ENCODE results near the gene DNPH1. TPM values are rescaled to one million over a fixed set of nuclear protein-coding genes. Genes with fewer than 3 reads are reported as not detected.

DNPH1 gene
- total and polyA plus RNA-seq, 10 of the 15 experiments (the other 5 are each of a cell fraction or from before 2014, with no cell fraction given), result 7.0 to 136 (median 67.7) TPM

- Histone ChIP-seq H3K36me3 (ENCODE audit: control insufficient read depth in 2 of 2, insufficient read depth in 2 of 2, low read length in 1 of 2) (no peaks in the 10 kb centered on the region), H3K4me1 (ENCODE audit: control insufficient read depth, insufficient read depth, low read length) (peaks cover 9% of the 10 kb centered on the region; the same call in 1 of the 2 replicates), H3K9me3 (replicated peaks; ENCODE audit: control insufficient read depth, insufficient read depth, low read length) (no peaks in the 10 kb centered on the region), H3K9ac (ENCODE audit: control insufficient read depth, insufficient read depth, low read length) (no peak overlapping the region), H4K20me1 (ENCODE audit: control insufficient read depth, insufficient read depth) (no peaks in the 10 kb centered on the region), H3K27me3 (replicated peaks in 1 of 2; ENCODE audit: control insufficient read depth in 2 of 2, insufficient read depth in 2 of 2, low read length in 1 of 2) (no peaks in the 10 kb centered on the region; a peak in 1 of 4 replicates), H2AFZ (ENCODE audit: control insufficient read depth, low read depth, low read length) (no peak overlapping the region), H3K27ac (ENCODE audit: control insufficient read depth, insufficient read depth) (no peak overlapping the region), H3K4me2 (ENCODE audit: control insufficient read depth, insufficient read depth) (no peak overlapping the region), H3K79me2 (ENCODE audit: control insufficient read depth, insufficient read depth, low read length) (no peaks in the 10 kb centered on the region), H3K4me3 (no peak overlapping the region)
- in situ Hi-C loops (cut with MboI), result no loop called here
- CTCF ChIA-PET, result interaction anchor here (1.5 kb wide), 1 partner anchor 229 kb away, joined by 5 read pairs; no protein-coding TSS in a partner anchor
- intact Hi-C loops (cut with micrococcal nuclease; ENCODE audit: unreplicated experiment), result no loop called here
- FAIRE-seq, result no peak
- no peak for ATAC-seq
- TF ChIP-seq FOS (IDR thresholded peaks at IDR 0.05; ENCODE audit: borderline replicate concordance, extremely low read depth, insufficient read length) (no peak), ZNF274 (IDR thresholded peaks at IDR 0.05; ENCODE audit: insufficient read depth, insufficient read length) (no peak), YBX1 (IDR thresholded peaks at IDR 0.05) (no peak), CBX3 (IDR thresholded peaks at IDR 0.05; ENCODE audit: borderline replicate concordance, low read depth) (no peak), POLR2AphosphoS5 (IDR thresholded peaks at IDR 0.05; ENCODE audit: low read length) (no peak), MXI1 (IDR thresholded peaks at IDR 0.05; ENCODE audit: low read depth, low read length) (no peak), POU2F2 (IDR thresholded peaks at IDR 0.05; ENCODE audit: borderline replicate concordance, low read depth, low read length) (no peak), NFYB (IDR thresholded peaks at IDR 0.05; ENCODE audit: insufficient read depth, low read depth, low read length) (no peak), SREBF2 (IDR thresholded peaks at IDR 0.05; ENCODE audit: low read length) (no peak), PBX3 (IDR thresholded peaks at IDR 0.05; ENCODE audit: insufficient replicate concordance, low read depth, low read length) (no peak), YY1 (IDR thresholded peaks at IDR 0.05; ENCODE audit: low read depth, low read length) (no peak), DPF2 (IDR thresholded peaks at IDR 0.05) (no peak), SIX5 (IDR thresholded peaks at IDR 0.05; ENCODE audit: low read depth, low read length, severe bottlenecking) (no peak), TCF12 (IDR thresholded peaks at IDR 0.05; ENCODE audit: low read depth, low read length) (no peak), CHD1 (IDR thresholded peaks at IDR 0.05; ENCODE audit: low read depth, low read length) (no peak), PAX5 (IDR thresholded peaks at IDR 0.05; ENCODE audit: borderline replicate concordance, low read depth, low read length) (no peak)
- TF ChIP-seq, protein P1, sequence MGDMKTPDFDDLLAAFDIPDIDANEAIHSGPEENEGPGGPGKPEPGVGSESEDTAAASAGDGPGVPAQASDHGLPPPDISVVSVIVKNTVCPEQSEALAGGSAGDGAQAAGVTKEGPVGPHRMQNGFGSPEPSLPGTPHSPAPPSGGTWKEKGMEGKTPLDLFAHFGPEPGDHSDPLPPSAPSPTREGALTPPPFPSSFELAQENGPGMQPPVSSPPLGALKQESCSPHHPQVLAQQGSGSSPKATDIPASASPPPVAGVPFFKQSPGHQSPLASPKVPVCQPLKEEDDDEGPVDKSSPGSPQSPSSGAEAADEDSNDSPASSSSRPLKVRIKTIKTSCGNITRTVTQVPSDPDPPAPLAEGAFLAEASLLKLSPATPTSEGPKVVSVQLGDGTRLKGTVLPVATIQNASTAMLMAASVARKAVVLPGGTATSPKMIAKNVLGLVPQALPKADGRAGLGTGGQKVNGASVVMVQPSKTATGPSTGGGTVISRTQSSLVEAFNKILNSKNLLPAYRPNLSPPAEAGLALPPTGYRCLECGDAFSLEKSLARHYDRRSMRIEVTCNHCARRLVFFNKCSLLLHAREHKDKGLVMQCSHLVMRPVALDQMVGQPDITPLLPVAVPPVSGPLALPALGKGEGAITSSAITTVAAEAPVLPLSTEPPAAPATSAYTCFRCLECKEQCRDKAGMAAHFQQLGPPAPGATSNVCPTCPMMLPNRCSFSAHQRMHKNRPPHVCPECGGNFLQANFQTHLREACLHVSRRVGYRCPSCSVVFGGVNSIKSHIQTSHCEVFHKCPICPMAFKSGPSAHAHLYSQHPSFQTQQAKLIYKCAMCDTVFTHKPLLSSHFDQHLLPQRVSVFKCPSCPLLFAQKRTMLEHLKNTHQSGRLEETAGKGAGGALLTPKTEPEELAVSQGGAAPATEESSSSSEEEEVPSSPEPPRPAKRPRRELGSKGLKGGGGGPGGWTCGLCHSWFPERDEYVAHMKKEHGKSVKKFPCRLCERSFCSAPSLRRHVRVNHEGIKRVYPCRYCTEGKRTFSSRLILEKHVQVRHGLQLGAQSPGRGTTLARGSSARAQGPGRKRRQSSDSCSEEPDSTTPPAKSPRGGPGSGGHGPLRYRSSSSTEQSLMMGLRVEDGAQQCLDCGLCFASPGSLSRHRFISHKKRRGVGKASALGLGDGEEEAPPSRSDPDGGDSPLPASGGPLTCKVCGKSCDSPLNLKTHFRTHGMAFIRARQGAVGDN (IDR thresholded peaks at IDR 0.05), result no peak
- TF ChIP-seq, protein P2, sequence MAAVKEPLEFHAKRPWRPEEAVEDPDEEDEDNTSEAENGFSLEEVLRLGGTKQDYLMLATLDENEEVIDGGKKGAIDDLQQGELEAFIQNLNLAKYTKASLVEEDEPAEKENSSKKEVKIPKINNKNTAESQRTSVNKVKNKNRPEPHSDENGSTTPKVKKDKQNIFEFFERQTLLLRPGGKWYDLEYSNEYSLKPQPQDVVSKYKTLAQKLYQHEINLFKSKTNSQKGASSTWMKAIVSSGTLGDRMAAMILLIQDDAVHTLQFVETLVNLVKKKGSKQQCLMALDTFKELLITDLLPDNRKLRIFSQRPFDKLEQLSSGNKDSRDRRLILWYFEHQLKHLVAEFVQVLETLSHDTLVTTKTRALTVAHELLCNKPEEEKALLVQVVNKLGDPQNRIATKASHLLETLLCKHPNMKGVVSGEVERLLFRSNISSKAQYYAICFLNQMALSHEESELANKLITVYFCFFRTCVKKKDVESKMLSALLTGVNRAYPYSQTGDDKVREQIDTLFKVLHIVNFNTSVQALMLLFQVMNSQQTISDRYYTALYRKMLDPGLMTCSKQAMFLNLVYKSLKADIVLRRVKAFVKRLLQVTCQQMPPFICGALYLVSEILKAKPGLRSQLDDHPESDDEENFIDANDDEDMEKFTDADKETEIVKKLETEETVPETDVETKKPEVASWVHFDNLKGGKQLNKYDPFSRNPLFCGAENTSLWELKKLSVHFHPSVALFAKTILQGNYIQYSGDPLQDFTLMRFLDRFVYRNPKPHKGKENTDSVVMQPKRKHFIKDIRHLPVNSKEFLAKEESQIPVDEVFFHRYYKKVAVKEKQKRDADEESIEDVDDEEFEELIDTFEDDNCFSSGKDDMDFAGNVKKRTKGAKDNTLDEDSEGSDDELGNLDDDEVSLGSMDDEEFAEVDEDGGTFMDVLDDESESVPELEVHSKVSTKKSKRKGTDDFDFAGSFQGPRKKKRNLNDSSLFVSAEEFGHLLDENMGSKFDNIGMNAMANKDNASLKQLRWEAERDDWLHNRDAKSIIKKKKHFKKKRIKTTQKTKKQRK (IDR thresholded peaks at IDR 0.05; ENCODE audit: low read depth, low read length), result no peak
- RAD21 ChIA-PET (ENCODE audit: unreplicated experiment), result no interaction called here
- DNase-seq (ENCODE audit: low read depth, low spot score), result no peak
- BruUV-seq (replicated peaks), result no TSS peak
- SMC1A ChIA-PET (ENCODE audit: uncharacterized antibody, unreplicated experiment), result interaction anchor here (1.1 kb wide), 1 partner anchor 9 kb away, joined by 3 read pairs; no protein-coding TSS in a partner anchor
- POLR2A ChIA-PET, result no interaction called here
- 56% methylated on average over 5 of the region's 6 CpGs for WGBS (ENCODE audit: insufficient coverage, insufficient replicate concordance, low lambda C conversion rate, missing lambda C conversion rate)
These were observed 48.0 kb upstream of the DNPH1 start for GRCh38 chr6:43277306-43277642.
